Spleen (tissue), 11 donors: Measurements from ENCODE around the gene ERI3. TPM values are rescaled to one million over a fixed set of nuclear protein-coding genes. Genes with fewer than 3 reads are reported as not detected.

Experiments
- DNase-seq: peaks from one replicate; pipeline ENCODE4 v3.0.0-alpha.2; 2020
- H3K27ac ChIP-seq, 8 donors: fragments of 200-600 bp; sonication (generic) in 7 of 8; 1 replicate in 4 of 8; 2 replicates in 4 of 8; pipeline versions ENCODE4 v1.5.0 to v1.8.0; 2016 to 2021; ENCODE audit warnings: inconsistent platforms in 4 of 8, mild to moderate bottlenecking in 4 of 8, moderate library complexity in 1 of 8
- H3K27me3 ChIP-seq, 7 donors: fragments of 200-600 bp; sonication (generic) in 6 of 7; replicated peaks in 1 of 7; 1 replicate in 4 of 7; 2 replicates in 3 of 7; pipeline versions ENCODE4 v1.5.0 to v1.8.0; 2016 to 2021; ENCODE audit warnings: inconsistent platforms in 3 of 7, mild to moderate bottlenecking in 1 of 7
- H3K36me3 ChIP-seq, 6 donors: fragments of 200-600 bp; sonication (generic) in 5 of 6; 1 replicate in 4 of 6; 2 replicates in 2 of 6; pipeline versions ENCODE4 v1.5.0 to v1.8.0; 2016 to 2021; ENCODE audit warnings: inconsistent platforms in 2 of 6
- H3K4me1 ChIP-seq, 6 donors: fragments of 200-600 bp; sonication (generic) in 5 of 6; 1 replicate in 3 of 6; 2 replicates in 3 of 6; pipeline versions ENCODE4 v1.5.0 to v1.8.0; 2016 to 2021; ENCODE audit warnings: inconsistent platforms in 3 of 6
- H3K4me3 ChIP-seq, 8 donors: fragments of 200-600 bp; sonication (generic) in 7 of 8; 1 replicate in 4 of 8; 2 replicates in 4 of 8; pipeline versions ENCODE4 v1.5.0 to v1.8.0; 2016 to 2021; ENCODE audit warnings: inconsistent platforms in 4 of 8, mild to moderate bottlenecking in 4 of 8, moderate library complexity in 2 of 8
- H3K9me3 ChIP-seq, 8 donors: fragments of 200-600 bp; sonication (generic) in 7 of 8; 1 replicate in 4 of 8; 2 replicates in 4 of 8; pipeline versions ENCODE4 v1.5.0 to v1.8.0; 2016 to 2021; ENCODE audit warnings: inconsistent platforms in 4 of 8
- CTCF ChIP-seq, 11 experiments: fragments of 200-600 bp in 7 of 11; fragments of 450-650 bp in 4 of 11; sonication (generic) in 4 of 11; IDR thresholded peaks in 8 of 11; conservative IDR thresholded peaks in 3 of 11; 1 replicate in 7 of 11; 2 replicates in 4 of 11; pipeline versions ENCODE4 v1.4.0 to v1.8.0; 2016 to 2021; ENCODE audit warnings: antibody characterized with exemption in 11 of 11, inconsistent platforms in 4 of 11, mild to moderate bottlenecking in 1 of 11
- POLR2A ChIP-seq, 3 donors: fragments of 450-650 bp; IDR thresholded peaks; one replicate each; pipeline ENCODE4 v1.5.1; 2017; ENCODE audit warnings: antibody characterized with exemption in 3 of 3, mild to moderate bottlenecking in 1 of 3
- POLR2AphosphoS5 ChIP-seq, 3 donors: sonication (generic); formaldehyde crosslinking; IDR thresholded peaks; one replicate each; pipeline ENCODE4 v1.5.1; 2017; ENCODE audit warnings: antibody characterized with exemption in 3 of 3
- WGBS, 5 donors: extraction: QIAGEN DNeasy Blood & Tissue Kit in 3 of 5; methylation state at CpG; one replicate each; pipeline versions ENCODE4 v1.1.5 to v1.1.7; 2013 to 2018; 5-methylcytosine and 5-hydroxymethylcytosine counted together
- intact Hi-C: fragments of 100-400 bp; cut with DNase I; formaldehyde crosslinking; loops from one replicate; pipeline ENCODE4 v1.15.0; 2023; ENCODE audit warnings: low total_unique reads
- polyA plus RNA-seq, 3 donors: library from polyadenylated mRNA; stranded (reverse); fragments of 200-250 nt; gene quantifications; one replicate each; pipeline ENCODE4 v1.2.1, GENCODE V29; 2013
- total RNA-seq, 7 donors: library from RNA; depleted of rRNA in 3 of 7; stranded (reverse); fragments of >200 nt in 3 of 7; fragmentation: NEBNext Ultra II Directional in 4 of 7; extraction: Animal tissue kit (Norgen Biotek cat#: 25700) in 4 of 7; gene quantifications; one replicate each; pipeline versions ENCODE4 v1.1.0 to v1.2.1, GENCODE V29; 2016 to 2021
- donor health status: healthy with polysubstance abuse.
- donor health status: DM: no; HTN: no; CAD: no; lungs with moderate emphysema.
- donor health status: DM: no; HTN: no; CAD: no.
- donor health status: Bipolar disorder and iron deficiency.
- donor health status: healthy.
- donor health status: DM: no; HTN: no; CAD: no.
- donor health status: DM: yes; HTN: yes; CAD: no.

ERI3 gene
- total and polyA plus RNA-seq, 10 donors, result 20.1 to 41.1 (median 27.3) TPM

- intact Hi-C loops, result no loop called here
- TF ChIP-seq POLR2AphosphoS5 (IDR thresholded peaks at IDR 0.05) (no peak), POLR2A (IDR thresholded peaks at IDR 0.05) (no peak), CTCF (IDR thresholded peaks at IDR 0.05 in 8 of 11, conservative IDR thresholded peaks at IDR 0.05 in 3 of 11) (no peak)
- Histone ChIP-seq H3K27ac (no peak overlapping the region), H3K9me3 (no peaks in the 10 kb centered on the region), H3K27me3 (no peaks in the 10 kb centered on the region), H3K4me3 (no peak overlapping the region), H3K36me3 (peaks cover 0 to 39% (median 0%) of the 10 kb centered on the region in 6 donors), H3K4me1 (peaks cover 4 to 35% (median 24%) of the 10 kb centered on the region in 6 donors)
- no peak for DNase-seq
- WGBS, 5 donors, result 92 to 100% (median 98%) methylated on average over 2 of the region's 2 CpGs
Measured at GRCh38 chr1:44259090-44259489, 96.0 kb downstream of the ERI3 start.

- Histone ChIP-seq H3K4me3 (no peak overlapping the region), H3K27ac (no peak overlapping the region), H3K9me3 (no peaks in the 10 kb centered on the region), H3K36me3 (peaks cover 0 to 39% (median 0%) of the 10 kb centered on the region in 6 donors), H3K27me3 (no peaks in the 10 kb centered on the region), H3K4me1 (peaks cover 0 to 14% (median 4%) of the 10 kb centered on the region in 6 donors)
- 92 to 95% (median 92%) methylated on average over 9 to 10 of the region's 10 CpGs for WGBS, 5 donors
- intact Hi-C loops, result no loop called here
- no peak for TF ChIP-seq CTCF (IDR thresholded peaks at IDR 0.05 in 8 of 11, conservative IDR thresholded peaks at IDR 0.05 in 3 of 11)
- no peak for TF ChIP-seq POLR2AphosphoS5 (IDR thresholded peaks at IDR 0.05)
- no peak for TF ChIP-seq POLR2A (IDR thresholded peaks at IDR 0.05)
- DNase-seq, result no peak
Measured at GRCh38 chr1:44256762-44257554, 98.1 kb downstream of the ERI3 start.

- peaks cover 0 to 40% (median 0%) of the 10 kb centered on the region in 6 donors for H3K36me3 ChIP-seq
- intact Hi-C loops, result no loop called here
- H3K9me3 ChIP-seq, result no peaks in the 10 kb centered on the region
- H3K4me1 ChIP-seq, result peaks cover 0 to 19% (median 7%) of the 10 kb centered on the region in 6 donors
- H3K4me3 ChIP-seq, result no peak overlapping the region
- no peak overlapping the region for H3K27ac ChIP-seq
- TF ChIP-seq CTCF (IDR thresholded peaks at IDR 0.05 in 8 of 11, conservative IDR thresholded peaks at IDR 0.05 in 3 of 11) (no peak), POLR2A (IDR thresholded peaks at IDR 0.05) (no peak), POLR2AphosphoS5 (IDR thresholded peaks at IDR 0.05) (no peak)
- 81 to 97% (median 88%) methylated on average over 4 of the region's 4 CpGs for WGBS, 5 donors
- no peak for DNase-seq
- no peaks in the 10 kb centered on the region for H3K27me3 ChIP-seq
Measured at GRCh38 chr1:44254392-44254910, 100.6 kb downstream of the ERI3 start.

GRCh38 chr1:44251989-44252671 is 102.9 kb downstream of the ERI3 start:
- Histone ChIP-seq H3K4me1 (peaks cover 0 to 21% (median 8%) of the 10 kb centered on the region in 6 donors), H3K9me3 (no peaks in the 10 kb centered on the region), H3K4me3 (no peak overlapping the region), H3K36me3 (peaks cover 0 to 48% (median 0%) of the 10 kb centered on the region in 6 donors), H3K27ac (no peak overlapping the region), H3K27me3 (no peaks in the 10 kb centered on the region)
- DNase-seq, result peak; percentile 72
- intact Hi-C loops, result no loop called here
- TF ChIP-seq CTCF (IDR thresholded peaks at IDR 0.05 in 8 of 11, conservative IDR thresholded peaks at IDR 0.05 in 3 of 11), result no peak
- TF ChIP-seq POLR2AphosphoS5 (IDR thresholded peaks at IDR 0.05), result no peak
- no peak for TF ChIP-seq POLR2A (IDR thresholded peaks at IDR 0.05)
- WGBS, 5 donors, result 95 to 99% (median 96%) methylated on average over 12 to 23 of the region's 23 CpGs
